CD4-positive, alpha-beta T cell (primary cell): ENCODE data around the gene PTGFRN. TPM values are rescaled to one million over a fixed set of nuclear protein-coding genes. Genes with fewer than 3 reads are reported as not detected.
A peak's percentile ranks its signal among the peaks of the same experiment; 100 is the strongest.

Experiments
- ATAC-seq: fragments of 200-7000 bp; cut with Tn5 transposase; one replicate; pipeline ENCODE4 v1.10.0; 2022; ENCODE audit warnings: mild to moderate bottlenecking; ENCODE audit not compliant: poor library complexity
- CTCF ChIA-PET: fragments of 350-600 bp; sonication (Branson Sonifier 250); formaldehyde crosslinking; loops from one replicate; lab custom pipeline; 2021; ENCODE audit warnings: antibody characterized with exemption, inconsistent platforms; lab: Charles Lee
- POLR2A ChIA-PET: fragments of 350-600 bp; sonication (Branson Sonifier 250); formaldehyde crosslinking; loops from one replicate; lab custom pipeline; 2021; ENCODE audit warnings: antibody characterized with exemption, inconsistent platforms; lab: Charles Lee
- DNase-seq, 14 experiments: peaks; one replicate each; pipeline ENCODE4 v3.0.0-alpha.2; 2013 to 2020; ENCODE audit warnings: mixed read lengths in 2 of 14
- H3K27ac ChIP-seq, 2 donors: one replicate each; pipeline versions ENCODE4 v1.5.1 to v1.7.0; 2013; ENCODE audit warnings: low read length in 2 of 2, low read depth in 1 of 2, mild to moderate bottlenecking in 1 of 2
- H3K27me3 ChIP-seq, 2 experiments: 1 replicate in 1 of 2; 2 replicates in 1 of 2; pipeline versions ENCODE4 v1.6.1 to v1.7.0; 2013; ENCODE audit warnings: low read length in 2 of 2, control low read depth in 1 of 2, mild to moderate bottlenecking in 1 of 2, moderate library complexity in 1 of 2; ENCODE audit not compliant: insufficient read depth in 2 of 2, control insufficient read depth in 1 of 2
- H3K36me3 ChIP-seq: one replicate; pipeline ENCODE4 v1.6.1; 2013; ENCODE audit warnings: low read length, control low read depth; ENCODE audit not compliant: insufficient read depth
- H3K4me1 ChIP-seq: one replicate; pipeline ENCODE4 v1.6.1; 2013; ENCODE audit warnings: low read length, control low read depth; ENCODE audit not compliant: insufficient read depth
- H3K4me3 ChIP-seq: one replicate; pipeline ENCODE4 v1.5.1; 2013; ENCODE audit warnings: mild to moderate bottlenecking, low read length, moderate library complexity
- H3K9me3 ChIP-seq, 2 experiments: 1 replicate in 1 of 2; 2 replicates in 1 of 2; pipeline versions ENCODE4 v1.6.1 to v1.7.0; 2013; ENCODE audit warnings: low read length in 2 of 2, mild to moderate bottlenecking in 2 of 2, control low read depth in 1 of 2, moderate library complexity in 1 of 2; ENCODE audit not compliant: control insufficient read depth in 1 of 2, insufficient read depth in 1 of 2
- H3K27ac Mint-ChIP-seq: one replicate; pipeline ENCODE4 v1.8.0; 2020; ENCODE audit warnings: mixed read lengths
- H3K27me3 Mint-ChIP-seq: one replicate; pipeline ENCODE4 v1.8.0; 2021; ENCODE audit warnings: mixed read lengths
- H3K36me3 Mint-ChIP-seq: one replicate; pipeline ENCODE4 v1.8.0; 2021; ENCODE audit warnings: low read depth, mixed read lengths
- H3K4me1 Mint-ChIP-seq: one replicate; pipeline ENCODE4 v1.8.0; 2021; ENCODE audit warnings: low read depth, mixed read lengths
- H3K4me3 Mint-ChIP-seq: one replicate; pipeline ENCODE4 v1.8.0; 2020; ENCODE audit warnings: mild to moderate bottlenecking, mixed read lengths
- H3K9me3 Mint-ChIP-seq: one replicate; pipeline ENCODE4 v1.8.0; 2020; ENCODE audit warnings: mixed read lengths
- CTCF ChIP-seq: fragments of 200-600 bp; IDR thresholded peaks from one replicate; pipeline ENCODE4 v1.8.0; 2022; ENCODE audit warnings: antibody characterized with exemption, mild to moderate bottlenecking
- intact Hi-C, 2 experiments: fragments of 100-400 bp; cut with DNase I in 1 of 2; cut with micrococcal nuclease in 1 of 2; formaldehyde crosslinking; loops; one replicate each; pipeline versions ENCODE4 v1.15.1 to v1.9.0; 2023 to 2025; cut with DNase I, micrococcal nuclease
- total RNA-seq, 174 experiments: library from RNA in 2 of 174; stranded (reverse) in 2 of 174; gene quantifications; one replicate each; pipeline ENCODE4 v1.2.3 and lab custom pipeline; 2021 to 2026

Gene PTGFRN
- total RNA-seq, 2 experiments from 2014 or later, result 0.38 to 0.45 TPM

GRCh38 chr1:116958977-116959376 lies 49.3 kb downstream of the PTGFRN start:
- ChIA-PET POLR2A (no interaction called here), CTCF (no interaction called here)
- Histone ChIP-seq H3K27ac (no peak overlapping the region), H3K36me3 (no peaks in the 10 kb centered on the region), H3K27me3 (no peaks in the 10 kb centered on the region), H3K4me3 (no peak overlapping the region), H3K4me1 (peaks cover 17% of the 10 kb centered on the region), H3K9me3 (no peaks in the 10 kb centered on the region)
- no peaks in the 10 kb centered on the region for H3K36me3 Mint-ChIP-seq
- H3K4me1 Mint-ChIP-seq, result peaks cover 5% of the 10 kb centered on the region
- no peak for TF ChIP-seq CTCF
- no peak for DNase-seq
- intact Hi-C loops, result no loop called here
- no peak overlapping the region for H3K4me3 Mint-ChIP-seq
- no peak overlapping the region for H3K27ac Mint-ChIP-seq
- ATAC-seq, result no peak
- H3K9me3 Mint-ChIP-seq, result no peaks in the 10 kb centered on the region
- H3K27me3 Mint-ChIP-seq, result no peaks in the 10 kb centered on the region

DNA sequence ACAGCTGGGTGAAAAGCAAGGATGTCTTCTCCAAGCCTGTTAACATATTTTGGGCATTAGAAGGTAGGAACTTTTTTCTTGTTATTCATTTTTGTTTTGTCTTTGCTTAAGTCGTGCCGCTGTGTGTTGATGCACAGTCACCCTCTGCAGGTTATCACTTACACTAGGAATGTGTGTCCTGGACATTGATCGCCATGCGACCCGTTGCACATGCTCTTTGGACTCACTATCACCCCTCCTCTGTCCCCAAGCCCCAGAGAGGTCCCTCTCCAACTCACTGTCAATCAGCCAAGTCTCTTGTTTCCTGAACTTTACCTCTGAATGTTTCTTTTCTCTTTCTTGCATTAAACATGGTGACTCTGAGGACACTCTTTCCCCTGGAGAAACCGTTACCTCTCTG lies 51.9 kb downstream of the PTGFRN start:
- ChIA-PET POLR2A (interaction anchor here (2.9 kb wide), 1 partner anchor 25 kb away, joined by 16 read pairs; no protein-coding TSS in a partner anchor), CTCF (no interaction called here)
- Mint-ChIP-seq H3K9me3 (no peaks in the 10 kb centered on the region), H3K4me3 (no peak overlapping the region), H3K4me1 (peaks cover 5% of the 10 kb centered on the region), H3K27ac (no peak overlapping the region), H3K36me3 (no peaks in the 10 kb centered on the region), H3K27me3 (no peaks in the 10 kb centered on the region)
- Histone ChIP-seq H3K27me3 (no peaks in the 10 kb centered on the region), H3K27ac (no peak overlapping the region), H3K9me3 (no peaks in the 10 kb centered on the region), H3K4me1 (peaks cover 17% of the 10 kb centered on the region), H3K36me3 (no peaks in the 10 kb centered on the region), H3K4me3 (no peak overlapping the region)
- no peak for DNase-seq
- TF ChIP-seq CTCF, result no peak
- no peak for ATAC-seq
- intact Hi-C loops, result no loop called here

DNA sequence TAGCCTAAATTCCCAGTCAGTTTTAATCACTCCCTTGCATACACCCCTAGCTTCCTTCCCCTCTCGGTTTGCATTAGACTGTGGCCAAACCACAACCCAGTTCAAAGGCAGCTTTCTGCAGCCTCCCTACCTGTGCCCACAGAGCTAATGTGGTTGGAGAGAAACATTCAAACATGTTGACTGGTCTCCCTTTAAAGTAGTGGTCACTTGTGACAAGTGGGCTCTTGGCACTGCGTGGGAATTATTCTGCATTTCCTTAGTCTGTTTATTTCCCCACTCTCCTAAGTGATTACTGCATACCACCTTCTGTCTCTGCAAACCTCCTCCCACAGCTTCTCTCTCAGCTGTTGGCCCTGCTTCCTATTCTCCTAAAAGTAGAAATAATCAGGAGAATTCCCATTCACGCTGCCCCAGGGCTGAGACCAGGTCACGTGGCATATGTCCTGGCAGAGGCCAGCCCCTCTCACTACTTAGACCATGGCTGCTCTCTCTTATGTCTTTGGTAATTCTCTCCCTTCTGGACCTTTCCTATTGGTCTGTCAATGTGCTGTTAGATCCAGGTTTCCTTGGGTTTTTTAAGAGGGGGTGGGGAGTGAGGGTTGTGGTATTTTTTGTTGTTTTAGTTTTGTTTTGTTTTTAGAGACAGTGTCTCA lies 53.4 kb downstream of the PTGFRN start:
- POLR2A ChIA-PET, result interaction anchor here (0.9 to 2.9 kb wide), 2 partner anchors 24 to 97 kb away, joined by 4 to 16 read pairs; partner anchors contain the start of gene TTF2
- H3K27me3 ChIP-seq, result no peaks in the 10 kb centered on the region

More for the DNA sequence above, 53.4 kb downstream of the PTGFRN start:
- intact Hi-C loops, result no loop called here
- H3K4me3 Mint-ChIP-seq, result no peak overlapping the region
- H3K36me3 Mint-ChIP-seq, result no peaks in the 10 kb centered on the region
- peaks cover 17% of the 10 kb centered on the region for H3K4me1 ChIP-seq
- no peak overlapping the region for H3K27ac Mint-ChIP-seq
- no peak overlapping the region for H3K27ac ChIP-seq
- no peaks in the 10 kb centered on the region for H3K36me3 ChIP-seq
- H3K9me3 Mint-ChIP-seq, result no peaks in the 10 kb centered on the region
- no peak for TF ChIP-seq CTCF
- peaks cover 5% of the 10 kb centered on the region for H3K4me1 Mint-ChIP-seq
- no peaks in the 10 kb centered on the region for H3K27me3 Mint-ChIP-seq
- peak in 4 of 14 experiments; percentile 19 to 52 (median 36) for DNase-seq
- no peak overlapping the region for H3K4me3 ChIP-seq
- no peaks in the 10 kb centered on the region for H3K9me3 ChIP-seq
- CTCF ChIA-PET, result no interaction called here
- peak; percentile 62 for ATAC-seq
